ENCODE results near the gene ATP11A.

Gene ATP11A

GRCh38 chr13:112744168-112745021, 54.6 kb downstream of the ATP11A start:
- no peak for DNase-seq

DNA sequence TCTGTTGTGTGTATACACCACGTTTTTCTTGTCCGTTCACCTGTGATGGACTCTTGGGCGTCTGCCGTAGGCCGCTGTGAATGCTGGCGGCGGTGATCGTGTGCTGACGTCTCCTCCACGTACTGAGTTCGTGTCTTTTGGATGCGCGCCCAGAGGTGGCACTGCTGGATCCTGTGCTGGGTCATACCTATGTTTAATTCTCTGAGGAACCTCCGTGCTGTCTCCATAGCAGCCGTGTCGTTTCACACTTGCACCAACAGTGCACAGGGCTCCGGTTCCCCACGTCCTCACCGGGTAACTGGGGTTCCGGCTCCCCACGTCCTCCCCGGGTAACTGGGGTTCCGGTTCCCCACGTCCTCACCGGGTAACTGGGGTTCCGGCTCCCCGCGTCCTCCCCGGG, 56.2 kb downstream of the ATP11A start:
- DNase-seq, result no peak

DNA sequence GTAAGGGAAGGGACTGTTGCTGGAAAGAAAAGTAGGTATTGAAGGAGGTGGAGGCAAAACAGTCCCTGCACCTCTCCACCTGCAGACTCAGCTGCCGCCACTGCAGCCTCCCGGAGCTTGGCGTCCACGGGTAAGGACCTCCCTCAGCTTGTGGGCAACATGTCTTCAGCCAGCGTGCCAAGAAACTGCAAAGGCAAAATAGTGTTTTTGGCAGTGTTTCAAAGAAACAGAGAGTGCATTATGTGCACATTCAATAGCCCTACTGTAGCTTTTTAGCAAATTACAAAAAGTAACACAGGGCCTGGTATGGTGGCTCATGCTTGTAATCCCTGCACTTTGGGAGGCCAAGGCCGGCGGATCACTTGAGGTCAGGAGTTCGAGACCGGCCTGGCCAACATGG, 57.4 kb downstream of the ATP11A start:
- DNase-seq, result no peak

DNA sequence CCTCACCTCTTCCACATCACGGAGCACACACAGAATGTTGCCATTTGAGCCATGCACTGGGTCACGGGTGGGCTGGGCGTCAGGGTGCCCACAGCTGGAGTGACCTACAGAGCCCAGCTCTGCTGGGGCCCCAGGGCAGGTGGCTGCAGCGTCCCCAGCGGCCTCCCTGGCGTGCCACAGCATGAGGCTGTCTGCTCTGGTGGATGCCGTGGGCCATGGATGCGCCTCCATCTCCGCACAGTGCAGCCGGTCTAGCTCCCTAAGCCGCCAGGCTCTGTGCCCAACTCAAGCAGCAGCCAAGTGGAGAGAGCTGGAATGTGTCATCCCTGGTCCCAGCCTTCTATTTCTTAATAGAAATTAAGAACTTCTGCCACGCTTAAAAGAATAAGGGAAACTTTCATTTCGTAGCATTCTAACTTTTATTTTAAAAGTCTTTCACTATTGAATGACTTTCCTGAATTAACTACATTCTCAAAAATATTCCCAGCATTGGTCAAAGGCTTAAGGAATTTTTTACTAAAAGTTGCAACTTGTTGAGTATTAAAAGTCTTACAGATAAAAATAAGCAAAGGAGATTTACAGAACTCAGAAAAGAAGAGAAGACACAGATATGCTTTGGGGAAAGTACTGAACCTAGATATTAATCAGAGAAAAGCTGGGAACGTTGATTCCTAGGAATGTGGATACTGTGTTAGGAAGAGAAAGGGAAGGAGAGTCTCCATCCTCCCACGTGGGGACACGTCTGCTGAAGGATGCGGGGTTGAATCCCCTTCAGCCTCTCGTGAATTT, 59.3 kb downstream of the ATP11A start:
- DNase-seq, result no peak

DNA sequence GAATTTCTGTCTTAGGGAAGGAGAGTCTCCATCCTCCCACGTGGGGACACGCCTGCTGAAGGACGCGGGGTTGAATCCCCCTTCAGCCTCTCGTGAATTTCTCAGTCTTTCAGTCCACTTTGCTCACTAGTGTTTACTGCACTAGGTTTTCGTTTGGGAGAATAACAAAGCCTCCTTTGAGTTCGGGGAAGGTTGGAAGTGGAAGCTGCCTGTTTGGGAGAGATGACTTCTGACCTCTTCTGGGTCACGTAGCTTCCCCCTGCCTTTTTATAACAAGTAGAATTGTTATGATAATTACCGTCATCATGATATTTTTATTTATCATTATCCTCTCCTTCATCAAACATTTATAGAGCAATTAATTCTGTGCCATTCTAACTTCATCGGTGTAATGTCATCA, 60.7 kb downstream of the ATP11A start:
- DNase-seq, result no peak

DNA sequence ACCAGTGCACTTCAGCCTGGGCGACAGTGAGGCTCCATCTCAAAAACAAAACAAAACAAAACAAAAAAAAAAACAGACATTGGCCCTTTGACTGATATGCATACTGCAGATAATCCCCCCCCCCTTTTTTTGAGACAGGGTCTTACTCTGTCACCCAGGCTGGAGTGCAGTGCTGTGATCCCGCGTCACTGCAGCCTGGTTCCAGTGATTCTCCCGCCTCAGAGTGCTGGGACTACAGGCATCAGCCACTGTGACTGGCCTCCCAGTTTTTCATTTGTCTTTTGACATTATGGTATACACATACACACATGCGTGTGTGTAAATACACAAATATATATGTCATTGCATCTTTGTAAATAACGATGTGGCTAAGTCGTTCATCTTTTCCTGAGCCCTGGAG, 61.8 kb downstream of the ATP11A start:
- DNase-seq, result no peak

- no peak for DNase-seq
These were observed 62.4 kb downstream of the ATP11A start for GRCh38 chr13:112752211-112752610.

- no peak for DNase-seq
These were observed 63.1 kb downstream of the ATP11A start for GRCh38 chr13:112752711-112753541.

GRCh38 chr13:112753833-112754232, 64.0 kb downstream of the ATP11A start:
- DNase-seq, result no peak

- no peak for DNase-seq
These were observed 64.6 kb downstream of the ATP11A start for GRCh38 chr13:112754281-112755025.

DNA sequence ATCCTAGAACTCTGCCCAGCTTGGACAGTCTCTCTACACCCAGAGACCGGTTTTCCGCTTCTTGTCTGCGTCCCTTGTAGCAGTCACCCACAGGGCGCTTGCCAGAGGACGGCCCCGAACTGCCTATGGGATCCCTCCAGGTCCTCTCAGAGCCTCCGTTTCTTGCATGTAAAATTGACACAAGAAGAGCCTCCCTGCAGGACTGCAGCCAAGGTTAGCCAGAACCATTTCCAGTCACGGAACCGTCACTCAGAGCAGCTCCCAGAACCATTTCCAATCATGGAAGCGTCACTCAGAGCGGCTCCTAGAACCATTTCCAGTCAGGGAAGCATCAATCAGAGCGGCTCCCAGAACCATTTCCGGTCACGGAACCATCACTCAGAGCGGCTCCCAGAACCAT, 65.5 kb downstream of the ATP11A start:
- no peak for DNase-seq

DNA sequence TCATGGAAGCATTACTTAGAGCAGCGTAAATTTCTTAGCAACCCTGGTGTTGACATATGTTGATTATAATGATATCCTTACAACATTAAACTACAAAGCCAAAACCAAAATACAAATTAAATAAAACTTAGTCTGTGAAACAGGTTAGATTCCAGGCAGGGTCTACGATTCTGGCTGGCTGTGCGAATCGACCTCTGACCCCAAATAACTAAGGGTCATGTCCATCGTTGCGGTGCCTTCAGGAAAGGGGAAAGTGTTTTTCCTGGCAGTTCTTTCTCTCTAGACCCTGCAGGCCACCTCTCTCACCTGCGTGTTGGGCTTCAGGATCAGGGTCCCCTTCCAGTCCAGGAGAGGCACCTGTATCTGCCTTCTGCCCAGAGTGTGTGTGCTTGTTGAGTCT, 66.2 kb downstream of the ATP11A start:
- DNase-seq, result no peak

DNA sequence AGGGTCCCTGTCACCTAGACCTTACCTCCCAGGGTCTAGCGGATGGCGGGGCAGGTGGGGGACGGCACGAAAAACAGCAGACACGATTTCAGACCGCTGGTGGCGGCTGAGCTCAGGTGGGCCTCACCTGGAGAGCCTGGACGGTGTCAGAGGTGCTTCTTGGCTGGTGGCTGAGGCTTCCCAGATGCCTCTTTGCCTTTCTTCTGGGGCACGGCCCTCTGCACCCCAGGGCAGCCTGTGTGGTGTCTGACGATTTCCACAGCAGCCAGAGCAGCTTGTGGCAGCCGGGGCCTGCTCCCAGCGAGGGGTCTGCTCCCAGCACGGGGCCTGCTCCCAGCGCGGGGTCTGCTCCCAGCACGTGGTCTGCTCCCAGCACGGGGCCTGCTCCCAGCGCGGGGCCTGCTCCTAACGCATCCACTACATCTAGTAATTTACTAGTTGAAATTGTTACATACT, 66.7 kb downstream of the ATP11A start:
- no peak for DNase-seq

DNA sequence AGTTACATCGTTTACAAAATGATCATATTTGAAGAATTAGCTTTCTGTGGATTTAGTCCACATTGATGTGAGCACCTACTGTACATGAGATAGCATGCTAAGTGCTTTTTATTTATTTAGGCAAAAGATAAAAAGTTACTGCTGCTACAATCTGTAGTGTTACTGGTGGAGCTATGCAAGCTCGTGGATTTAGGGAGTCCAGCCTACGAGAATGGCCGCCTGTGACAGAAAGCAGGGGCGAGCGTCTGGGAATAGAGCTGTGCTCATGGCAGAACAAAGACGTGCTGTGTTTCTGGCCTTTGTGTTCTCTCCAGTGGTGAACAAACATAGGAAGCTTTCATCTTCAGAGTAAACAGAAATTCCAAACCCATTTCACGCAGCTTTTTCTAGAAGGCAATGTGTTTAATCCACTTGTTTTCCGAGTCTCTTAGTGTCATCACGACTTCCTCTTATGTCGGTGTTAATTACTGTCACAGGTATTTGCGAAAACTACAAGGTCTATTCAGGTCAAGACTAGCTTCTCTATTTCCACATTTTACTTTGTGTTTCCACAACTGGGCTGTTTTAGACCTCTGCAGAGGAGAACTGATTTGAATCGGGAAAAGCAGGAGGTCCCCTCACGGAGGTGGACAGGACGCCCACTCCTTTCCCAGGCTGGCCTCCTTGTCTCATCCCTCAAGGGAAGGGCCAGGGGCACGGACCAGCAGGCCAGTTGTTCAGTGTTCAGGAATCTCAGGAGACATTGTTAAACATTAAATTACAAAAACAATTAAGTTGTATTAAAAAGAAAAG, 67.3 kb downstream of the ATP11A start:
- no peak for DNase-seq

DNA sequence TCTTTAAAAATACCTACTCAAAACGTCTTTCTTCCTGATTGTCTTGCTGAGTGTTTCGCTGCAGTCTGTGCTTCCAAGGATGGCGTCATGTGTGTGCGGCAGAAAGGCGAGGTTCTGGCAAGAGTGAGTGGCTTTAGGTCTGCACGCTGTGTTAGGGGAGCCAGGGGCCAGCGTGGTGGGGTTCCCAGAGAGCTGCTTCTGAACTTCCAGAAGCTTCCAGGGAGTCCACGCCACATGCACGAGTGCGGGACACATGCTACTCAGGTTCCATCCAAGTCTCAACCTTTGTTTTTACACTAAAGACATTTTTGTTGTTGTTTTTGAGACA, 67.9 kb downstream of the ATP11A start:
- no peak for DNase-seq

- DNase-seq, result no peak
These were observed 69.2 kb downstream of the ATP11A start for GRCh38 chr13:112759053-112759452.

DNA sequence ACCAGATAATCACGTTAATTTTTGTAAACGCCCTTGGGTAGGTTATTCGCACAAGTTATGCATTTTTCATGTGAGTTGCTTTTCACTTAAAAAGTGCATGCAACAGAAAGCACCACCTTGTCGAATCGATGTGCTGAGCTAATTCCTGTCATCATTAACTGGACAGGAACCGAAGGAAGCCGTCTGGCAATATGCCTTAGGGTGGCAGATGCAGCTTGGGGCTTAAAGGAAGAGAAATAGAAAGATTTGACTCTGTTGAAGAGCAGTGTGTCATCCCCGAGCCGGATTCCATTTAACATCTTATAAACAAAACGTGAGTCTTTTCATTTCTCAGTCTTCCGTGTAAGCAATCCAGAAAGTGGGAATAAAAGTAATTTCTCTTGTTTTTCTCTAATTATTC, 70.0 kb downstream of the ATP11A start:
- DNase-seq, result no peak

GRCh38 chr13:112760435-112760834, 70.6 kb downstream of the ATP11A start:
- no peak for DNase-seq

DNA sequence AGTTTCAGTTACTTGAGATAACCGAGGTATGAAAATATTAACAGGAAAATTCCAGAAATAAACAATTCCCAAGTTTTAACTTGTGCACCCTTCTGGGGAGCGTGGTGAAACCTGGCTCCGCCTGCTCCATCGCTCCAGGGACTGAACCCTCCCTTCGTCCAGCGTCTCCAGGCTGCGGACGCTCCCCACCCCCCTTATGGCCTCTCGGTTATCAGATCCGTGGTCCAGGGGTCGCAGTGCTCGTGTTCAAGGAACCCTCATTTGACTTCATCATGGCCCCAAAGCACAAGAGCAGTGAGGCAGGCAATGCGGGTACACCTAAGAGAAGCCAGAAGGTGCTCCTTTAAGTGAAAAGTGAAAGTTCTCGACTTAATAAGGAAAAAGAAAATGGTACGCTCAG, 71.1 kb downstream of the ATP11A start:
- no peak for DNase-seq

DNA sequence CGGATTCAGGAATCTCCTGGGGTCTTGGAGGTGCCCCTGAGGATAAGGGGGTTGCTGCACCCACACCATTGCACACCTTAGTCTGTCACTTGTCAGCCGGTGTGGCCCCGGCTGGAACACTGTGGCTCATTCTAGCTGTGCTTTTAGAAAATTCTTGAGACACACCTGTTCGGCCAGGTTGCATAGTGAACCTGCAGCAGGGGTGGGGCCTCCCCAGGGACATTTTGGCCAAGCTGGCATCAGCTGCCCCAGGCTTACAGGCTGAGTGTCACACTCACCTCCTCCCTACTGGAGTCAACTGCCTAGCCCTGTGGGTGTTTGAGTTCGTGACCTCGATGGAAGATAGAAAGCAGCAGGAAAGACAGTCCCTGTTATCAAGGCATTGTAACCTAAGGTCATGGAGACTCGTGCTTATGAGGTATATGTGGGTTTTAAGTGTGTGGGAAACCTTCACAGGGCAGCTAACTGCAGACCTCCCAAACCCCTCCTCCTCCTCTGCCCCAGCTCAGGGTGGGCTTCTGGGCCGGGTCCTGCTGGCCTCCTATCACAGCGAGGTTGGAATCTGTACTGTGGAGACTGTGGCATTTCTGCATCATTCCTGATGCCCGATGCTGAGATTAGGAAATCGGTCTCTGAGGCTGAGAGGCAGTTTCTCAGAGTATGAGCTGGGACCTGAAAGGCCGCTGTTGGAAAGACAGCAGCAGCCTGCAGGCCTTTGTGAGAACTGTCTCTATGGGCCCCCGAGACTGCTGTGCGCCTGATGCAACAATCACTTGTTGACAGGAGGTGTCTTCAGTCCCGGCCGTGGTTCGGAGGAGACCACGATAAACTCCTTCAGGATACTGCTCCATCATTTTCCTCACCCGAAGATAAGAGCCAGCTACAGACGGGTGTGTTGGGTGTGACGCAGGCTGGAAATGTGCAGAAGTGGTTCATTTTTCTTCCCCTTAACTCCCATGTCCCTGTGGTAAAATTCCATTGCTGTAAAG, 72.2 kb downstream of the ATP11A start:
- DNase-seq, result no peak

DNA sequence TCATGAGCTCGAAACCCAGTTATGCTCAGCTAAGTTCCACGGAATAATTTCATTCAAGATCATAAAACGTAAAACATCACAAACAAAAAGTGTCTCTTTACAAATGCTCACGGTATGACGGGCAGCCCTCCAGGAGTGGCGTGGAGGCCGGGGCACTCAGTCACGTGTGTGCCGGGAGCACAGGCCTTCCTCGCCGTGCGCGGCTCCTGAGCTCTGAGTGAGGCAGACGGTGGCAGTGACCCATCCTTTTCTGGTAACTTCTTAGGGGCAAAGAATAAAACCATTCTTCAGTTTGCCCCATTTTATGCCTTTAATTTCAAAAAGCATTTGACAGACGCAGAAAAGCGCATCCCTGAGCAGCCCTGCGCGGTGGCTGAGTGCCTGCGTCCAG, 72.8 kb downstream of the ATP11A start:
- DNase-seq, result no peak
